Effector memory CD8-positive, alpha-beta T cell (primary cell): ENCODE data around the gene COTL1.

Experiments used
- ATAC-seq: fragments of 150-1000 bp; cut with Tn5 transposase; replicated peaks from 2 replicates; pipeline ENCODE4 v1.10.0; 2021; ENCODE audit warnings: mild to moderate bottlenecking, moderate library complexity
- DNase-seq, 3 experiments: peaks; one replicate each; pipeline ENCODE4 v3.0.0; 2021
- H3K27ac Mint-ChIP-seq, 2 donors: one replicate each; pipeline ENCODE4 v1.8.0; 2022; ENCODE audit warnings: mild to moderate bottlenecking in 2 of 2, mixed read lengths in 2 of 2, moderate library complexity in 2 of 2
- H3K27me3 Mint-ChIP-seq, 2 donors: one replicate each; pipeline ENCODE4 v1.8.0; 2022; ENCODE audit warnings: mixed read lengths in 2 of 2
- H3K36me3 Mint-ChIP-seq: one replicate; pipeline ENCODE4 v1.8.0; 2022; ENCODE audit warnings: mild to moderate bottlenecking, moderate library complexity, mixed read lengths; ENCODE audit not compliant: insufficient read depth
- H3K4me1 Mint-ChIP-seq, 2 donors: one replicate each; pipeline ENCODE4 v1.8.0; 2022; ENCODE audit warnings: low read depth in 2 of 2, mixed read lengths in 2 of 2
- H3K4me3 Mint-ChIP-seq, 2 donors: one replicate each; pipeline ENCODE4 v1.8.0; 2022; ENCODE audit warnings: mild to moderate bottlenecking in 2 of 2, mixed read lengths in 2 of 2, moderate library complexity in 2 of 2
- H3K9me3 Mint-ChIP-seq, 2 donors: one replicate each; pipeline ENCODE4 v1.8.0; 2022; ENCODE audit warnings: mixed read lengths in 2 of 2

The COTL1 gene

GRCh38 chr16:84550096-84550495 is 67.8 kb downstream of the COTL1 start:
- H3K4me1 Mint-ChIP-seq: peaks cover 43 to 51% of the 10 kb centered on the region in 2 donors
- H3K4me3 Mint-ChIP-seq: peak overlapping the region; percentile 79 to 81
- ATAC-seq (no peak), DNase-seq (no peak)
- H3K36me3 Mint-ChIP-seq: peaks cover 10% of the 10 kb centered on the region
- H3K9me3 Mint-ChIP-seq: no peaks in the 10 kb centered on the region
- H3K27ac Mint-ChIP-seq: peak overlapping the region; percentile 94
- no peaks in the 10 kb centered on the region for H3K27me3 Mint-ChIP-seq

- Mint-ChIP-seq H3K4me3 (peak overlapping the region; percentile 79 to 81), H3K27ac (peak overlapping the region; percentile 94), H3K36me3 (peaks cover 10% of the 10 kb centered on the region), H3K9me3 (no peaks in the 10 kb centered on the region), H3K4me1 (peaks cover 39 to 48% of the 10 kb centered on the region in 2 donors), H3K27me3 (peaks cover 3 to 6% of the 10 kb centered on the region in 2 donors)
- DNase-seq (peak; percentile 17 to 39 (median 23)), ATAC-seq (peak; percentile 61)
These were observed 68.7 kb downstream of the COTL1 start for GRCh38 chr16:84548971-84549844.

- H3K9me3 Mint-ChIP-seq: no peaks in the 10 kb centered on the region
- peak overlapping the region; percentile 79 to 81 for H3K4me3 Mint-ChIP-seq
- DNase-seq (no peak), ATAC-seq (peak; percentile 8)
- H3K4me1 Mint-ChIP-seq: peaks cover 36 to 43% of the 10 kb centered on the region in 2 donors
- H3K36me3 Mint-ChIP-seq: peaks cover 4% of the 10 kb centered on the region
- peaks cover 4 to 8% of the 10 kb centered on the region in 2 donors for H3K27me3 Mint-ChIP-seq
- peak overlapping the region; percentile 94 for H3K27ac Mint-ChIP-seq
These were observed 69.4 kb downstream of the COTL1 start for GRCh38 chr16:84548508-84548907.

- DNase-seq: no peak
- Mint-ChIP-seq H3K27me3 (peaks cover 4 to 8% of the 10 kb centered on the region in 2 donors), H3K9me3 (no peaks in the 10 kb centered on the region), H3K4me3 (peak overlapping the region; percentile 12 to 36), H3K36me3 (peaks cover 4% of the 10 kb centered on the region), H3K27ac (peak overlapping the region; percentile 35 to 36), H3K4me1 (peaks cover 31 to 36% of the 10 kb centered on the region in 2 donors)
- no peak for ATAC-seq
These were observed 70.3 kb downstream of the COTL1 start for GRCh38 chr16:84547546-84548061.

GRCh38 chr16:84546669-84547545 is 71.0 kb downstream of the COTL1 start:
- DNase-seq (no peak), ATAC-seq (no peak)
- peaks cover 4% of the 10 kb centered on the region for H3K36me3 Mint-ChIP-seq
- peaks cover 4 to 8% of the 10 kb centered on the region in 2 donors for H3K27me3 Mint-ChIP-seq
- H3K4me3 Mint-ChIP-seq: peak overlapping the region; percentile 19 to 36
- H3K9me3 Mint-ChIP-seq: no peaks in the 10 kb centered on the region
- peaks cover 30% of the 10 kb centered on the region in 2 donors for H3K4me1 Mint-ChIP-seq
- H3K27ac Mint-ChIP-seq: peak overlapping the region; percentile 35 to 36

GRCh38 chr16:84545114-84545737 is 72.7 kb downstream of the COTL1 start:
- Mint-ChIP-seq H3K9me3 (no peaks in the 10 kb centered on the region), H3K4me1 (peaks cover 23 to 24% of the 10 kb centered on the region in 2 donors), H3K27me3 (peaks cover 4 to 8% of the 10 kb centered on the region in 2 donors), H3K4me3 (no peak overlapping the region), H3K27ac (no peak overlapping the region), H3K36me3 (peaks cover 4% of the 10 kb centered on the region)
- DNase-seq (no peak), ATAC-seq (no peak)

GRCh38 chr16:84544031-84544773 is 73.7 kb downstream of the COTL1 start:
- H3K27ac Mint-ChIP-seq: no peak overlapping the region
- DNase-seq: no peak
- ATAC-seq: no peak
- peaks cover under 1% of the 10 kb centered on the region for H3K36me3 Mint-ChIP-seq
- H3K4me3 Mint-ChIP-seq: peak overlapping the region in 1 of 2 donors; percentile 36
- no peaks in the 10 kb centered on the region for H3K9me3 Mint-ChIP-seq
- peaks cover 14 to 15% of the 10 kb centered on the region in 2 donors for H3K4me1 Mint-ChIP-seq
- peaks cover 4 to 8% of the 10 kb centered on the region in 2 donors for H3K27me3 Mint-ChIP-seq

GRCh38 chr16:84543253-84543652 is 74.6 kb downstream of the COTL1 start:
- no peak overlapping the region for H3K4me3 Mint-ChIP-seq
- peaks cover 4 to 8% of the 10 kb centered on the region in 2 donors for H3K27me3 Mint-ChIP-seq
- H3K4me1 Mint-ChIP-seq: peaks cover 10 to 11% of the 10 kb centered on the region in 2 donors
- DNase-seq: no peak
- no peak overlapping the region for H3K27ac Mint-ChIP-seq
- ATAC-seq: no peak
- H3K36me3 Mint-ChIP-seq: no peaks in the 10 kb centered on the region
- no peaks in the 10 kb centered on the region for H3K9me3 Mint-ChIP-seq

- ATAC-seq (no peak), DNase-seq (no peak)
- Mint-ChIP-seq H3K9me3 (no peaks in the 10 kb centered on the region), H3K27ac (no peak overlapping the region), H3K36me3 (no peaks in the 10 kb centered on the region), H3K4me3 (no peak overlapping the region), H3K4me1 (peaks cover 10 to 11% of the 10 kb centered on the region in 2 donors), H3K27me3 (peaks cover 4 to 8% of the 10 kb centered on the region in 2 donors)
These were observed 75.7 kb downstream of the COTL1 start for GRCh38 chr16:84541999-84542817.

GRCh38 chr16:84540194-84540593 is 77.7 kb downstream of the COTL1 start:
- peaks cover 5 to 6% of the 10 kb centered on the region in 2 donors for H3K4me1 Mint-ChIP-seq
- no peak overlapping the region for H3K4me3 Mint-ChIP-seq
- DNase-seq: no peak
- H3K27me3 Mint-ChIP-seq: peaks cover 4 to 8% of the 10 kb centered on the region in 2 donors
- H3K27ac Mint-ChIP-seq: no peak overlapping the region
- H3K9me3 Mint-ChIP-seq: no peaks in the 10 kb centered on the region
- H3K36me3 Mint-ChIP-seq: no peaks in the 10 kb centered on the region
- ATAC-seq: no peak

- DNase-seq: no peak
- Mint-ChIP-seq H3K9me3 (no peaks in the 10 kb centered on the region), H3K27me3 (no peaks in the 10 kb centered on the region), H3K4me3 (no peak overlapping the region), H3K36me3 (no peaks in the 10 kb centered on the region), H3K27ac (no peak overlapping the region), H3K4me1 (no peaks in the 10 kb centered on the region)
- ATAC-seq: no peak
These were observed 79.5 kb downstream of the COTL1 start for GRCh38 chr16:84538222-84538840.
